Measurements from ENCODE around the gene AOPEP.

- no peak for TF ChIP-seq POLR2AphosphoS5 (IDR thresholded peaks at IDR 0.05; ENCODE audit: low read depth, low read length)
- TF ChIP-seq FOXM1 (IDR thresholded peaks at IDR 0.05; ENCODE audit: low read depth), result no peak
- TF ChIP-seq CTCF (IDR thresholded peaks at IDR 0.05), result no peak
- TF ChIP-seq USF1 (IDR thresholded peaks at IDR 0.05; ENCODE audit: borderline replicate concordance, low read depth), result no peak
- TF ChIP-seq, protein P1, sequence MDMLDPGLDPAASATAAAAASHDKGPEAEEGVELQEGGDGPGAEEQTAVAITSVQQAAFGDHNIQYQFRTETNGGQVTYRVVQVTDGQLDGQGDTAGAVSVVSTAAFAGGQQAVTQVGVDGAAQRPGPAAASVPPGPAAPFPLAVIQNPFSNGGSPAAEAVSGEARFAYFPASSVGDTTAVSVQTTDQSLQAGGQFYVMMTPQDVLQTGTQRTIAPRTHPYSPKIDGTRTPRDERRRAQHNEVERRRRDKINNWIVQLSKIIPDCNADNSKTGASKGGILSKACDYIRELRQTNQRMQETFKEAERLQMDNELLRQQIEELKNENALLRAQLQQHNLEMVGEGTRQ (IDR thresholded peaks at IDR 0.05; ENCODE audit: borderline replicate concordance, low read depth, low read length), result no peak
- TF ChIP-seq EP300 (IDR thresholded peaks at IDR 0.05; ENCODE audit: borderline replicate concordance in 1 of 2, low read depth in 1 of 2, low read length in 1 of 2), result no peak
Observed at GRCh38 chr9:94807556-94807955, 81.1 kb downstream of the AOPEP start.
